GM13977 (cell line): ENCODE results near the gene TAF8.

Experiments used
- DNase-seq: peaks from one replicate; pipeline ENCODE4 v3.0.0; 2012; ENCODE audit warnings: low spot score
- in situ Hi-C: fragments of 300-500 bp; cut with MboI; formaldehyde crosslinking; loops from one replicate; pipeline ENCODE4 v1.12.0; 2022; ENCODE audit warnings: low sequenced_read_pairs, low pct_unique_long_range_greater_than_20kb, mixed read lengths, inconsistent platforms; ENCODE audit not compliant: unreplicated experiment
- TF ChIP-seq, protein P1 (sequence below): IDR thresholded peaks from 2 replicates; pipeline ENCODE4 v1.5.1; 2012; ENCODE audit warnings: mild to moderate bottlenecking, control low read depth; ENCODE audit not compliant: insufficient read depth; ENCODE audit errors: extremely low read depth, missing control alignments

Gene TAF8

DNA sequence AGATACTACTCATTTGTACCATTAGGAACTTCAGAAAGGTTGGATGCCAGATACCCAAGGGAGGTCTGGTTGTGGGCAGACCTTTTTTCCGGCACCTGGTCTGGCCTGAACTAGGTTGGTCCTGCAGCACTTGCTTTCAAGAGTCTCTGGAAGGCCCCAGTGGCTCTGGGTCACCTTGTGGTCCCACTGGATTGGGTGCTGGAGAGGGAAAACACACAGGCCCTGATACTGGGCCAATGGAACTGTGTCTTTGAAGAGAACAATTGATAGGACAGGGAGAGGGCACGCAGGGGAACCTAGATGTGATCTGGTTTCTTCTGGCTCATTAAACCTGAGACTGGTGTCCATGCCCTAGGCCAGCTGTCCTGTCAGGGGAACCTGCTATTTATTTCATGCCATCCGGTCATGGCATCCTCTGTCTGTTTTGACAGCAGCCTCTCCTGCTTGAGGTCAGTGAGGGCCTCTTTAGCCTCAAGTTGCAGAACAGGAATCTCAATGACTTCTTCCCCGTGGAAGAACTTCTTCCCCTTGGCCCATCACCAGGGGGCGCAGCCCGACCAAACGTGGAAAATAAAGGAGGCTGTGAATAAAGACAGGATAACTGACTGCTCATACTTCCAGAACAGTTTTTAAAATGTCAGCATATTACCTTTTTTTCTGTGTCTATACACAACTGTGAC is 25.0 kb downstream of the TAF8 start:
- TF ChIP-seq, protein P1, sequence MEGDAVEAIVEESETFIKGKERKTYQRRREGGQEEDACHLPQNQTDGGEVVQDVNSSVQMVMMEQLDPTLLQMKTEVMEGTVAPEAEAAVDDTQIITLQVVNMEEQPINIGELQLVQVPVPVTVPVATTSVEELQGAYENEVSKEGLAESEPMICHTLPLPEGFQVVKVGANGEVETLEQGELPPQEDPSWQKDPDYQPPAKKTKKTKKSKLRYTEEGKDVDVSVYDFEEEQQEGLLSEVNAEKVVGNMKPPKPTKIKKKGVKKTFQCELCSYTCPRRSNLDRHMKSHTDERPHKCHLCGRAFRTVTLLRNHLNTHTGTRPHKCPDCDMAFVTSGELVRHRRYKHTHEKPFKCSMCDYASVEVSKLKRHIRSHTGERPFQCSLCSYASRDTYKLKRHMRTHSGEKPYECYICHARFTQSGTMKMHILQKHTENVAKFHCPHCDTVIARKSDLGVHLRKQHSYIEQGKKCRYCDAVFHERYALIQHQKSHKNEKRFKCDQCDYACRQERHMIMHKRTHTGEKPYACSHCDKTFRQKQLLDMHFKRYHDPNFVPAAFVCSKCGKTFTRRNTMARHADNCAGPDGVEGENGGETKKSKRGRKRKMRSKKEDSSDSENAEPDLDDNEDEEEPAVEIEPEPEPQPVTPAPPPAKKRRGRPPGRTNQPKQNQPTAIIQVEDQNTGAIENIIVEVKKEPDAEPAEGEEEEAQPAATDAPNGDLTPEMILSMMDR = peak; percentile 82
- in situ Hi-C loops = no loop called here
- peak; percentile 66 for DNase-seq

DNA sequence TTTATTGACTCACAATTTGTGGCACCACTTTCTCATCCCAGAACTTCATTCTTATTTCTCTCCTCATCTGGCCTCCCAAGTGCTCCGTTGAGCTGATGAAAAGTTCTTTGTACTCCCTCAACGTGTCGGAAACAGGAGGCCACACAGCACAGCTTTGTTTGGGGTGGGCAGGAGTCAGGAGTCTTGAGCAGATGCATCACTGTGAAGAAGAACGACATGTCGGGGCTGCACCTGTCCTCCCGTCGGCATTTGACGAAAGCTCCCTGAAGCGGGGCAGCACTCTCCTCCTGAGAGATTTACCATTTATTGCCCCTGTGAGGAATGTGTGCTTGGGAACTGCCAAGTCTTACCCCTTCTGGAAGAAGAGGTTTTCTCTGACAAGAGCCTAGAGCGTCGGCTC is 28.1 kb downstream of the TAF8 start:
- DNase-seq = no peak
- in situ Hi-C loops = no loop called here
- TF ChIP-seq, protein P1 = no peak

DNA sequence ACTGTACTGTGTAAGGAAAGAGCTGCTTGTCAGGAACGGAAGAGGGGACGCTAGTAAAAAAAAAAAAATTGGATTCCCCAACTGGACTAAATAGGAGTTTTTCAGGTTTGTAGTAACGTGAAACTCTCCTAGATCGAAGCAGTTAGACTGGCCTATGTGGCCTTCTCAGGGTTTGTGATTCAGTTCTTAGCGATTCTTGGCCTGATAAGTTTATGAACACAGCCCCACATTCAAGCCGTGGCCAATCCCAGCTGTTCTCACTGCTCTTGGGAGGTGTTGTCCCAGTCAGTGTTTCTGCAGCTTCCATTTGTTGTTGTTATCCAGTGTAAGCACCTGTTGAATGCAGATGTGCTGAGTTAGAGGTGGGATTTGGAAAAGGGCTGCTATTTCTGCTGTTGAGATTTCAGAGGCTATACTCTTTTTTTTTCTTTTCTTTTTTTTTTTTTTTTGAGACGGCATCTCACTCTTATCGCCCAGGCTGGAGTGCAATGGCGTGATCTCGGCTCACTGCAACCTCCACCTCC is 29.7 kb downstream of the TAF8 start:
- in situ Hi-C loops = no loop called here
- TF ChIP-seq, protein P1 = no peak
- DNase-seq = no peak

DNA sequence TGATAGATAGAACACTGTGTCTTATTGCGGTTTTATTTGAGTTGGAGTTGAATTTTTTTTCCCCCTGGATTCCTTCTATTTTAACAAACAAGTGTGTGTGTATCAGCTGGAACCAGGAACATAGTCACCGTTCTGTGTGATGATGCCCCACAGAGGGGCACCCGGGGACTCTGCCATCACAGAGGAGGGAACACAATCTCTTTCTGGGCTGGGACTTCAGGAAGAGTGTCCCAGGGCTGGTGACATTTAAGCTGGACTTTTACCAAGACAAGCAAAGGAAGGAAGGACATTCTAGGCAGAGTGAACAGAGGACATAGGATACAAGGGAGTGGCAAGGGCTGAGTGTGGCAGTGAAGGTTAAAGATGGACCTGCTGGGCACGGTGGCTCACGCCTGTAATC is 33.2 kb downstream of the TAF8 start:
- in situ Hi-C loops = no loop called here

DNA sequence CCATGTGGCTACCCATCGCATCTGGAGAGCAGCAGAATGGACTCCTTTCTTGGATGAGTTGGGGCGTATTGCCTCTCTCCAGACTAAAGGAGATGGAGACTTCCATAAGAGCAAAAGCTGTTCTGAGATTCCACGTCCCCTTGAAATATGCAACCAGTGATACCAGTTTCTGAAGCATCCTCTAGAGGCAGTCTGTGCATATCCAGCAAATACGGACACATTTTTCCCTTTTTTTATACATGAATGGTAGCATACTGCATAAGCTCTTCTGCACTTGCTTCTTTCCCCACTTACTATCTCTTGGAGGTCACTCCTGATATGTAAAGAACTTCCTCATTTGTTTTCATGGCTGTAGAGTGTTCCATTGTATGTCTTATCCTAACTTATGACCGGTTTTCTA is 34.6 kb downstream of the TAF8 start:
- DNase-seq = no peak
- TF ChIP-seq, protein P1 = no peak
- in situ Hi-C loops = no loop called here

More for the DNA sequence above, 33.2 kb downstream of the TAF8 start:
- TF ChIP-seq, protein P1 = no peak
- no peak for DNase-seq

DNA sequence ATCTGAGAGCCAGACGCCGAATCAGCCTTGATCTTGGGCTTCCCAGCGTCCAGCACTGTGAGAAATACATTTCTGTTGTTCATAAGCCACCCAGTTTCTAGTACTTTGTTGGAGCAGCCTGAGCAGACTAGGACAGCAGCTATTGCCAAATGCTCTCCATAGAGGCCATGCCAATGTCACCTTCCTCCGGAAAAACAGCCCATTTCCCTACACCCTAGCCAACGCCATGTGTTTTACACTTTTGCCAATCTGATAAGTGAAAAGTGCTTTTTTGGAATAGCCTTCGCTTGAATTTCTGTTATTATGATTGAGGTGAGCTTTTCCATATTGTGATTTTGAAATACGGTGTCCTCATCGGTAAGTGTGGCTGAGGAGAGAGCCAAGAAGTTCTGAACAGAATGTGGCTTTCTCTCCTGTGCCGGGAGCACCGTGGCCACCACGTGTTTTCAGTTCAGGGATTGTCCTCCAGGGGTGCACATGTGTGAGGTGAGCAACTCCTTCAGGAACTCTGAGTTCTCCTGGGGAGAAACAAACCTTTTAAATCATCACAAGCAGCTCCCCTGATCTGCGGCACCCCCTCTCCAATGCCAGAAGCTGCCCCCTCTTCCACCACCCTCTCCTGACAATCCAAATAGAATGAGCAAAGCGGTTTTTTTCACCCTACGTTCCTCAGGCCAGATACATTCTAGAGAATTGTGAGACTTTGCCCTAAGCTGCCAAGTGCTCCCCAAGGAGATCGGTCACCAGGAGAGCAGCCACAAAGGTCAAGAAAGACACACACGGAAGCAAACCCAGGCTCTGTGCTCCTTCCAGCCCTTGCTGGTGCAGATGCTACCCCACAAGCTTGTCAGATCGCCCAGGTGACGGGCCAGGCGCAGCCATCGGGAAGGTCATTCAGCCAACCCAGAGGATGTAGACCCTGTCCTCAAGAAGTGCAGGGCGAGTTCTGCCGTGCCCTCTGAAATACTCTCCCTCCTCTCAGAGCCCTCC is 36.0 kb downstream of the TAF8 start:
- in situ Hi-C loops = no loop called here
- DNase-seq = no peak
- TF ChIP-seq, protein P1 = no peak
